HG02970 (cell line): ENCODE results near the gene SEMA5A.

Experiments used
- ATAC-seq: cut with Tn5 transposase; IDR thresholded peaks from one replicate; pipeline ENCODE4 v1.9.1; 2021; ENCODE audit warnings: mild to moderate bottlenecking, moderate library complexity, moderate number of reproducible peaks; ENCODE audit not compliant: unreplicated experiment, low FRiP score

The SEMA5A gene

GRCh38 chr5:9452181-9452580 lies 93.7 kb downstream of the SEMA5A start:
- no peak for ATAC-seq

- ATAC-seq = no peak
Observed at GRCh38 chr5:9451037-9451436, 94.8 kb downstream of the SEMA5A start.

GRCh38 chr5:9447691-9448090 lies 98.2 kb downstream of the SEMA5A start:
- ATAC-seq = no peak

GRCh38 chr5:9445826-9446388 lies 100.0 kb downstream of the SEMA5A start:
- ATAC-seq = no peak

- no peak for ATAC-seq
Observed at GRCh38 chr5:9444346-9444745, 101.5 kb downstream of the SEMA5A start.

GRCh38 chr5:9441610-9442009 lies 104.3 kb downstream of the SEMA5A start:
- ATAC-seq = no peak

- ATAC-seq = no peak
Observed at GRCh38 chr5:9440517-9440916, 105.4 kb downstream of the SEMA5A start.

- ATAC-seq = no peak
Observed at GRCh38 chr5:9439531-9440292, 106.2 kb downstream of the SEMA5A start.

- ATAC-seq = no peak
Observed at GRCh38 chr5:9438596-9439354, 107.1 kb downstream of the SEMA5A start.

- no peak for ATAC-seq
Observed at GRCh38 chr5:9437741-9438240, 108.1 kb downstream of the SEMA5A start.

- ATAC-seq = no peak
Observed at GRCh38 chr5:9431496-9432258, 114.2 kb downstream of the SEMA5A start.

- no peak for ATAC-seq
Observed at GRCh38 chr5:9431151-9431495, 114.8 kb downstream of the SEMA5A start.

- ATAC-seq = no peak
Observed at GRCh38 chr5:9430306-9430705, 115.6 kb downstream of the SEMA5A start.

GRCh38 chr5:9429691-9430215 lies 116.1 kb downstream of the SEMA5A start:
- ATAC-seq = no peak

GRCh38 chr5:9428272-9428671 lies 117.6 kb downstream of the SEMA5A start:
- ATAC-seq = no peak

GRCh38 chr5:9425710-9426109 lies 120.2 kb downstream of the SEMA5A start:
- no peak for ATAC-seq

GRCh38 chr5:9423571-9423970 lies 122.3 kb downstream of the SEMA5A start:
- no peak for ATAC-seq

GRCh38 chr5:9421884-9422283 lies 124.0 kb downstream of the SEMA5A start:
- no peak for ATAC-seq

GRCh38 chr5:9419794-9420193 lies 126.1 kb downstream of the SEMA5A start:
- ATAC-seq = no peak

GRCh38 chr5:9415566-9415965 lies 130.3 kb downstream of the SEMA5A start:
- no peak for ATAC-seq

GRCh38 chr5:9415091-9415490 lies 130.8 kb downstream of the SEMA5A start:
- ATAC-seq = no peak
